HL-60/S4 (cell line): ENCODE data around the gene BET1L.
"Not testable (repeated sequence)": the region's sequence is repeated elsewhere in the genome, so short reads cannot be mapped to it uniquely, and the experiment has no call there.

Source experiments
- in situ Hi-C: fragments of 300-500 bp; cut with MboI; formaldehyde crosslinking; loops from 2 replicates; pipeline ENCODE4 v1.14.3; 2022; ENCODE audit warnings: low sequenced_read_pairs

BET1L gene

GRCh38 chr11:197741-198235 lies 9.4 kb downstream of the BET1L start:
- in situ Hi-C loops: no loop called here

GRCh38 chr11:196786-197731 lies 10.1 kb downstream of the BET1L start:
- in situ Hi-C loops: no loop called here

- in situ Hi-C loops: not testable (repeated sequence)
Measured at GRCh38 chr11:193481-193880, 13.7 kb downstream of the BET1L start.

- in situ Hi-C loops: not testable (repeated sequence)
Measured at GRCh38 chr11:192674-193128, 14.5 kb downstream of the BET1L start, which contains the start of gene SCGB1C1. Gene SCGB1C1, plus strand, starts transcription at chr11:193078. Its CDS starts 22 bp downstream, at chr11:193100.

GRCh38 chr11:191490-192478 lies 15.4 kb downstream of the BET1L start:
- in situ Hi-C loops: not testable (repeated sequence)

GRCh38 chr11:190546-190945 lies 16.7 kb downstream of the BET1L start:
- in situ Hi-C loops: not testable (repeated sequence)

GRCh38 chr11:189843-190311 lies 17.3 kb downstream of the BET1L start:
- in situ Hi-C loops: not testable (repeated sequence)

GRCh38 chr11:189200-189783 lies 17.9 kb downstream of the BET1L start:
- in situ Hi-C loops: not testable (repeated sequence)

GRCh38 chr11:180242-180641 lies 27.0 kb downstream of the BET1L start:
- in situ Hi-C loops: not testable (repeated sequence)
